Fibroblast of lung (primary cell): Measurements from ENCODE around the gene GPR42.

ENCODE experiments used
- EZH2 ChIP-seq: IDR thresholded peaks from 2 replicates; pipeline ENCODE4 v1.5.1; 2012; ENCODE audit warnings: low read length, control low read depth, mild to moderate bottlenecking; ENCODE audit errors: missing control alignments
- TF ChIP-seq, protein P1 (sequence below), 2 donors: IDR thresholded peaks in 1 of 2; conservative IDR thresholded peaks in 1 of 2; 1 replicate in 1 of 2; 2 replicates in 1 of 2; pipeline ENCODE4 v1.5.1; 2011 to 2012; ENCODE audit warnings: low read length in 2 of 2, control low read depth in 1 of 2, inconsistent platforms in 1 of 2, low read depth in 1 of 2, mild to moderate bottlenecking in 1 of 2

GRCh38 chr19:35380450-35381124 is 9.7 kb downstream of the GPR42 start:
- TF ChIP-seq, protein P1, sequence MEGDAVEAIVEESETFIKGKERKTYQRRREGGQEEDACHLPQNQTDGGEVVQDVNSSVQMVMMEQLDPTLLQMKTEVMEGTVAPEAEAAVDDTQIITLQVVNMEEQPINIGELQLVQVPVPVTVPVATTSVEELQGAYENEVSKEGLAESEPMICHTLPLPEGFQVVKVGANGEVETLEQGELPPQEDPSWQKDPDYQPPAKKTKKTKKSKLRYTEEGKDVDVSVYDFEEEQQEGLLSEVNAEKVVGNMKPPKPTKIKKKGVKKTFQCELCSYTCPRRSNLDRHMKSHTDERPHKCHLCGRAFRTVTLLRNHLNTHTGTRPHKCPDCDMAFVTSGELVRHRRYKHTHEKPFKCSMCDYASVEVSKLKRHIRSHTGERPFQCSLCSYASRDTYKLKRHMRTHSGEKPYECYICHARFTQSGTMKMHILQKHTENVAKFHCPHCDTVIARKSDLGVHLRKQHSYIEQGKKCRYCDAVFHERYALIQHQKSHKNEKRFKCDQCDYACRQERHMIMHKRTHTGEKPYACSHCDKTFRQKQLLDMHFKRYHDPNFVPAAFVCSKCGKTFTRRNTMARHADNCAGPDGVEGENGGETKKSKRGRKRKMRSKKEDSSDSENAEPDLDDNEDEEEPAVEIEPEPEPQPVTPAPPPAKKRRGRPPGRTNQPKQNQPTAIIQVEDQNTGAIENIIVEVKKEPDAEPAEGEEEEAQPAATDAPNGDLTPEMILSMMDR (conservative IDR thresholded peaks at IDR 0.05 in 1 of 2, IDR thresholded peaks at IDR 0.05 in 1 of 2; ENCODE audit: low read depth in 1 of 2, low read length in 2 of 2), result no peak
- TF ChIP-seq EZH2, result no peak
